Ishikawa (cell line): ENCODE measurements around the gene OR10V1.

ENCODE experiments used
- EGR1 ChIP-seq: IDR thresholded peaks from 2 replicates; pipeline ENCODE4 v1.6.1; 2012
- EP300 ChIP-seq: IDR thresholded peaks from 2 replicates; pipeline ENCODE4 v1.6.1; 2012; ENCODE audit warnings: borderline replicate concordance
- FOXM1 ChIP-seq: IDR thresholded peaks from 2 replicates; pipeline ENCODE4 v1.6.1; 2012; ENCODE audit warnings: low read depth, borderline replicate concordance
- MAX ChIP-seq: IDR thresholded peaks from 2 replicates; pipeline ENCODE4 v1.6.1; 2012
- NFIC ChIP-seq: IDR thresholded peaks from 2 replicates; pipeline ENCODE4 v1.6.1; 2012
- RAD21 ChIP-seq: IDR thresholded peaks from 2 replicates; pipeline ENCODE4 v1.6.1; 2012; ENCODE audit warnings: low read depth
- TAF1 ChIP-seq: IDR thresholded peaks from 2 replicates; pipeline ENCODE4 v1.6.1; 2012; ENCODE audit warnings: low read depth, mild to moderate bottlenecking
- TCF12 ChIP-seq: IDR thresholded peaks from 2 replicates; pipeline ENCODE4 v1.6.1; 2012; ENCODE audit warnings: low read depth
- TEAD4 ChIP-seq: IDR thresholded peaks from 2 replicates; pipeline ENCODE4 v1.6.1; 2012
- YY1 ChIP-seq: IDR thresholded peaks from 2 replicates; pipeline ENCODE4 v1.6.1; 2012; ENCODE audit warnings: low read depth
- ZBTB7A ChIP-seq: IDR thresholded peaks from 2 replicates; pipeline ENCODE4 v1.6.1; 2012; ENCODE audit warnings: low read depth
- TF ChIP-seq, protein P1 (sequence below): IDR thresholded peaks from 2 replicates; pipeline ENCODE4 v1.6.1; 2012; ENCODE audit warnings: low read depth, mild to moderate bottlenecking

GRCh38 chr11:59761993-59762392 lies 48.3 kb upstream of the OR10V1 start:
- TF ChIP-seq RAD21 (no peak), ZBTB7A (no peak), NFIC (no peak), YY1 (no peak), EP300 (no peak), TEAD4 (no peak), TAF1 (no peak), FOXM1 (no peak), MAX (no peak), EGR1 (no peak), TCF12 (no peak)
- TF ChIP-seq, protein P1, sequence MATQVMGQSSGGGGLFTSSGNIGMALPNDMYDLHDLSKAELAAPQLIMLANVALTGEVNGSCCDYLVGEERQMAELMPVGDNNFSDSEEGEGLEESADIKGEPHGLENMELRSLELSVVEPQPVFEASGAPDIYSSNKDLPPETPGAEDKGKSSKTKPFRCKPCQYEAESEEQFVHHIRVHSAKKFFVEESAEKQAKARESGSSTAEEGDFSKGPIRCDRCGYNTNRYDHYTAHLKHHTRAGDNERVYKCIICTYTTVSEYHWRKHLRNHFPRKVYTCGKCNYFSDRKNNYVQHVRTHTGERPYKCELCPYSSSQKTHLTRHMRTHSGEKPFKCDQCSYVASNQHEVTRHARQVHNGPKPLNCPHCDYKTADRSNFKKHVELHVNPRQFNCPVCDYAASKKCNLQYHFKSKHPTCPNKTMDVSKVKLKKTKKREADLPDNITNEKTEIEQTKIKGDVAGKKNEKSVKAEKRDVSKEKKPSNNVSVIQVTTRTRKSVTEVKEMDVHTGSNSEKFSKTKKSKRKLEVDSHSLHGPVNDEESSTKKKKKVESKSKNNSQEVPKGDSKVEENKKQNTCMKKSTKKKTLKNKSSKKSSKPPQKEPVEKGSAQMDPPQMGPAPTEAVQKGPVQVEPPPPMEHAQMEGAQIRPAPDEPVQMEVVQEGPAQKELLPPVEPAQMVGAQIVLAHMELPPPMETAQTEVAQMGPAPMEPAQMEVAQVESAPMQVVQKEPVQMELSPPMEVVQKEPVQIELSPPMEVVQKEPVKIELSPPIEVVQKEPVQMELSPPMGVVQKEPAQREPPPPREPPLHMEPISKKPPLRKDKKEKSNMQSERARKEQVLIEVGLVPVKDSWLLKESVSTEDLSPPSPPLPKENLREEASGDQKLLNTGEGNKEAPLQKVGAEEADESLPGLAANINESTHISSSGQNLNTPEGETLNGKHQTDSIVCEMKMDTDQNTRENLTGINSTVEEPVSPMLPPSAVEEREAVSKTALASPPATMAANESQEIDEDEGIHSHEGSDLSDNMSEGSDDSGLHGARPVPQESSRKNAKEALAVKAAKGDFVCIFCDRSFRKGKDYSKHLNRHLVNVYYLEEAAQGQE, result no peak
